HepG2 (cell line): ENCODE measurements around the gene C12orf56. TPM values are rescaled to one million over a fixed set of nuclear protein-coding genes. Genes with fewer than 3 reads are reported as not detected.

Experiments used
- ATAC-seq: fragments of 200-7000 bp; cut with Tn5 transposase; 3 replicates; pipeline ENCODE4 v1.9.1; 2020; ENCODE audit warnings: mild to moderate bottlenecking, moderate library complexity
- BruUV-seq: library from RNA; stranded (reverse); fragments of 400-500 nt; replicated peaks from 2 replicates; lab custom pipeline; 2021; lab: Mats Ljungman, UMichigan
- CTCF ChIA-PET: fragments of 300-600 bp; formaldehyde crosslinking; extraction: SDS; loops from one replicate; lab custom pipeline; 2021; ENCODE audit warnings: low total read pairs, inconsistent platforms, low intra/inter-chr PET ratio; lab: Yijun Ruan, JAX
- POLR2A ChIA-PET: fragments of 350-600 bp; sonication (Branson Sonifier 250); formaldehyde crosslinking; loops from one replicate; lab custom pipeline; 2020; ENCODE audit warnings: antibody characterized with exemption, inconsistent platforms; lab: Yijun Ruan, JAX
- DNase-seq: peaks from one replicate; pipeline ENCODE4 v3.0.0-alpha.2; 2015; ENCODE audit warnings: low spot score
- FAIRE-seq: peaks from 3 replicates; lab custom pipeline; 2011; peaks lifted over from hg19 to GRCh38; lab: Jason Lieb, UNC
- H2AFZ ChIP-seq: one replicate; pipeline ENCODE4 v1.6.1; 2011; ENCODE audit warnings: low read length, inconsistent platforms
- H3K27ac ChIP-seq: fragments of 300-600 bp; 3 replicates; pipeline ENCODE4 v1.8.0; 2011; ENCODE audit warnings: mixed run types, mild to moderate bottlenecking, mixed read lengths, low read length, inconsistent platforms; ENCODE audit not compliant: insufficient read depth; ENCODE audit errors: extremely low read length
- H3K27me3 ChIP-seq, 2 experiments: fragments of 200-600 bp in 1 of 2; 2 replicates in 1 of 2; 3 replicates in 1 of 2; pipeline versions ENCODE4 v1.6.0 to v1.8.0; 2011; ENCODE audit warnings: low read length in 2 of 2, mild to moderate bottlenecking in 2 of 2, moderate library complexity in 2 of 2, inconsistent platforms in 1 of 2; ENCODE audit not compliant: insufficient read depth in 2 of 2, control insufficient read depth in 1 of 2
- H3K36me3 ChIP-seq, 2 experiments: fragments of 200-600 bp in 1 of 2; replicated peaks in 1 of 2; 2 replicates in 1 of 2; 3 replicates in 1 of 2; pipeline versions ENCODE4 v1.5.1 to v1.8.0; 2011; ENCODE audit warnings: low read length in 2 of 2, inconsistent platforms in 1 of 2; ENCODE audit not compliant: insufficient read depth in 2 of 2, control insufficient read depth in 1 of 2
- H3K4me1 ChIP-seq: 2 replicates; pipeline ENCODE4 v1.5.1; 2012; ENCODE audit warnings: low read length, inconsistent platforms; ENCODE audit not compliant: insufficient read depth
- H3K4me2 ChIP-seq: 2 replicates; pipeline ENCODE4 v1.6.0; 2011; ENCODE audit warnings: low read depth, low read length, inconsistent platforms
- H3K4me3 ChIP-seq, 3 experiments: fragments of 200-600 bp in 1 of 3; sonication (generic), shearing (Covaris generic) in 1 of 3; replicated peaks in 1 of 3; 2 replicates each; pipeline ENCODE4 v1.5.1; 2011 to 2016; ENCODE audit warnings: low read length in 3 of 3, inconsistent platforms in 2 of 3, low read depth in 2 of 3, mild to moderate bottlenecking in 2 of 3, control low read depth in 1 of 3, mixed read lengths in 1 of 3; ENCODE audit not compliant: insufficient read depth in 1 of 3
- H3K79me2 ChIP-seq: one replicate; pipeline ENCODE4 v1.6.1; 2011; ENCODE audit warnings: low read length, inconsistent platforms; ENCODE audit not compliant: insufficient read depth
- H3K9ac ChIP-seq: 2 replicates; pipeline ENCODE4 v1.6.0; 2011; ENCODE audit warnings: mild to moderate bottlenecking, low read depth, low read length, inconsistent platforms; ENCODE audit not compliant: insufficient read depth
- H3K9me3 ChIP-seq: 2 replicates; pipeline ENCODE4 v1.5.1; 2012; ENCODE audit warnings: mild to moderate bottlenecking, low read length
- H4K20me1 ChIP-seq: 2 replicates; pipeline ENCODE4 v1.6.0; 2011; ENCODE audit warnings: inconsistent platforms, mild to moderate bottlenecking, low read length, moderate library complexity; ENCODE audit not compliant: insufficient read depth
- FOSL2 ChIP-seq: sonication (generic); formaldehyde crosslinking; IDR thresholded peaks from 2 replicates; pipeline ENCODE4 v1.4.0; 2020; ENCODE audit warnings: missing genetic modification reagents
- FOXC1 ChIP-seq: sonication (generic); formaldehyde crosslinking; IDR thresholded peaks from 2 replicates; pipeline ENCODE4 v1.8.0; 2022; ENCODE audit warnings: mild to moderate bottlenecking, missing genetic modification reagents, borderline replicate concordance
- IKZF4 ChIP-seq: sonication (generic); formaldehyde crosslinking; IDR thresholded peaks from 2 replicates; pipeline ENCODE4 v1.5.1; 2020; ENCODE audit warnings: borderline replicate concordance, mild to moderate bottlenecking, low read depth, missing genetic modification reagents; ENCODE audit errors: not compliant biosample characterization
- POLR2G ChIP-seq: fragments of 200-400 bp; formaldehyde crosslinking; IDR thresholded peaks from 2 replicates; pipeline ENCODE4 v1.6.1; 2018; ENCODE audit warnings: mild to moderate bottlenecking, low read depth, low read length, moderate library complexity
- RAD21 ChIP-seq: fragments of 450-650 bp; formaldehyde crosslinking; IDR thresholded peaks from 2 replicates; pipeline ENCODE4 v1.5.0; 2020; ENCODE audit warnings: mild to moderate bottlenecking
- TEAD2 ChIP-seq: sonication (generic); formaldehyde crosslinking; IDR thresholded peaks from 2 replicates; pipeline ENCODE4 v1.9.0; 2021; ENCODE audit warnings: missing genetic modification reagents
- ZMAT3 ChIP-seq: sonication (generic); formaldehyde crosslinking; conservative IDR thresholded peaks from 2 replicates; pipeline ENCODE4 v1.7.0; 2021; ENCODE audit warnings: missing genetic modification reagents
- ZNF12 ChIP-seq: sonication (generic); formaldehyde crosslinking; IDR thresholded peaks from 2 replicates; pipeline ENCODE4 v1.5.0; 2020; ENCODE audit warnings: missing genetic modification reagents
- ZNF282 ChIP-seq: fragments of 450-650 bp; IDR thresholded peaks from 2 replicates; pipeline ENCODE4 v1.6.1; 2018; ENCODE audit not compliant: partially characterized antibody
- ZNF44 ChIP-seq: sonication (generic); formaldehyde crosslinking; IDR thresholded peaks from 2 replicates; pipeline ENCODE4 v1.5.1; 2020; ENCODE audit warnings: mild to moderate bottlenecking, missing genetic modification reagents
- WGBS: methylation state at CpG from one replicate; pipeline ENCODE4 v1.1.6; 2017; ENCODE audit warnings: low lambda C conversion rate; 5-methylcytosine and 5-hydroxymethylcytosine counted together
- in situ Hi-C: cut with HindIII; loops from 2 replicates; pipeline ENCODE4 v1.10.0; 2017; ENCODE audit warnings: low pct_unique_long_range_greater_than_20kb; ENCODE audit not compliant: extremely low pct_ligation_motif_present
- intact Hi-C: fragments of 100-400 bp; cut with micrococcal nuclease; formaldehyde crosslinking; loops from one replicate; pipeline ENCODE4 v1.10.0; 2022; ENCODE audit not compliant: unreplicated experiment
- polyA plus RNA-seq, 8 experiments: library from polyadenylated mRNA; depleted of rRNA in 3 of 8; stranded (reverse) in 7 of 8; unstranded in 1 of 8; fragments of >200 nt; fragmentation: Illumina TruSeq in 4 of 8; extraction: Trizol in 4 of 8; gene quantifications; 2 replicates each; pipeline versions ENCODE4 v1.2.1 to v1.2.3, GENCODE V29; 2011 to 2016; ENCODE audit warnings: low read depth in 4 of 8, missing spikeins in 1 of 8, mixed read lengths in 1 of 8; ENCODE audit not compliant: insufficient read depth in 1 of 8
- total RNA-seq, 5 experiments: library from RNA; depleted of rRNA; stranded (reverse); fragments of >200 nt; fragmentation: Illumina TruSeq; extraction: Trizol; gene quantifications; 2 replicates each; pipeline ENCODE4 v1.2.3, GENCODE V29; 2016; ENCODE audit warnings: low read depth in 1 of 5
- TF ChIP-seq, protein P1 (sequence below): sonication (generic); formaldehyde crosslinking; IDR thresholded peaks from 2 replicates; pipeline ENCODE4 v1.5.1; 2020; ENCODE audit warnings: missing genetic modification reagents, mild to moderate bottlenecking, borderline replicate concordance

The C12orf56 gene
- total and polyA plus RNA-seq, 2 of the 13 experiments (the other 11 are each of a cell fraction or from before 2014, with no cell fraction given), result 0.07 TPM; not detected in 1

- intact Hi-C loops, result no loop called here
- Histone ChIP-seq H3K4me3 (no peak overlapping the region), H3K4me2 (no peak overlapping the region), H3K27ac (no peak overlapping the region), H2AFZ (no peak overlapping the region), H3K9ac (no peak overlapping the region), H3K27me3 (peaks cover 0 to 5% of the 10 kb centered on the region in 2 experiments; a peak in 2 of 5 replicates), H3K36me3 (no peaks in the 10 kb centered on the region), H3K9me3 (no peaks in the 10 kb centered on the region), H3K79me2 (no peaks in the 10 kb centered on the region), H3K4me1 (no peaks in the 10 kb centered on the region), H4K20me1 (no peaks in the 10 kb centered on the region)
- no peak for ATAC-seq
- no peak for DNase-seq
- TF ChIP-seq ZMAT3 (CRISPR knock-in tag), result no peak
- no peak for TF ChIP-seq ZNF44 (CRISPR knock-in tag)
- TF ChIP-seq ZNF282, result no peak
- TF ChIP-seq, protein P1, sequence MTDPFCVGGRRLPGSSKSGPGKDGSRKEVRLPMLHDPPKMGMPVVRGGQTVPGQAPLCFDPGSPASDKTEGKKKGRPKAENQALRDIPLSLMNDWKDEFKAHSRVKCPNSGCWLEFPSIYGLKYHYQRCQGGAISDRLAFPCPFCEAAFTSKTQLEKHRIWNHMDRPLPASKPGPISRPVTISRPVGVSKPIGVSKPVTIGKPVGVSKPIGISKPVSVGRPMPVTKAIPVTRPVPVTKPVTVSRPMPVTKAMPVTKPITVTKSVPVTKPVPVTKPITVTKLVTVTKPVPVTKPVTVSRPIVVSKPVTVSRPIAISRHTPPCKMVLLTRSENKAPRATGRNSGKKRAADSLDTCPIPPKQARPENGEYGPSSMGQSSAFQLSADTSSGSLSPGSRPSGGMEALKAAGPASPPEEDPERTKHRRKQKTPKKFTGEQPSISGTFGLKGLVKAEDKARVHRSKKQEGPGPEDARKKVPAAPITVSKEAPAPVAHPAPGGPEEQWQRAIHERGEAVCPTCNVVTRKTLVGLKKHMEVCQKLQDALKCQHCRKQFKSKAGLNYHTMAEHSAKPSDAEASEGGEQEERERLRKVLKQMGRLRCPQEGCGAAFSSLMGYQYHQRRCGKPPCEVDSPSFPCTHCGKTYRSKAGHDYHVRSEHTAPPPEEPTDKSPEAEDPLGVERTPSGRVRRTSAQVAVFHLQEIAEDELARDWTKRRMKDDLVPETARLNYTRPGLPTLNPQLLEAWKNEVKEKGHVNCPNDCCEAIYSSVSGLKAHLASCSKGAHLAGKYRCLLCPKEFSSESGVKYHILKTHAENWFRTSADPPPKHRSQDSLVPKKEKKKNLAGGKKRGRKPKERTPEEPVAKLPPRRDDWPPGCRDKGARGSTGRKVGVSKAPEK (CRISPR knock-in tag), result no peak
- no peak for TF ChIP-seq IKZF4 (CRISPR knock-in tag)
- TF ChIP-seq FOSL2 (CRISPR knock-in tag), result no peak
- TF ChIP-seq TEAD2 (CRISPR knock-in tag), result no peak
- TF ChIP-seq FOXC1 (CRISPR knock-in tag), result no peak
- no peak for TF ChIP-seq POLR2G
- TF ChIP-seq RAD21 (CRISPR knock-in tag), result no peak
- no peak for TF ChIP-seq ZNF12
- ChIA-PET POLR2A (no interaction called here), CTCF (no interaction called here)
- BruUV-seq, result no TSS peak
- in situ Hi-C loops, result loop anchor here (10.0 kb wide), 1 partner anchor 124 kb away; the partner anchor contains the start of gene C12orf56
- FAIRE-seq, result no peak
- 55% methylated on average over 1 of the region's 1 CpG for WGBS
Measured at GRCh38 chr12:64270411-64270810, 120.1 kb downstream of the C12orf56 start.
